PC-9 (cell line): ENCODE results near the gene DNM1. TPM values are rescaled to one million over a fixed set of nuclear protein-coding genes. Genes with fewer than 3 reads are reported as not detected.

Experiments used
- BruUV-seq: library from RNA; stranded (reverse); fragments of 400-500 nt; replicated peaks from 2 replicates; lab custom pipeline; 2021; lab: Mats Ljungman, UMichigan
- CTCF ChIA-PET: fragments of 300-600 bp; sonication (Branson Sonifier 250); formaldehyde crosslinking; loops from one replicate; lab custom pipeline; 2022; ENCODE audit warnings: antibody characterized with exemption; lab: Charles Lee
- POLR2A ChIA-PET: fragments of 300-600 bp; sonication (Branson Sonifier 250); formaldehyde crosslinking; loops from one replicate; lab custom pipeline; 2022; ENCODE audit warnings: antibody characterized with exemption; ENCODE audit not compliant: unreplicated experiment; lab: Charles Lee
- DNase-seq, 2 experiments: peaks; one replicate each; pipeline versions ENCODE4 v3.0.0 to v3.0.0-alpha.2; 2015 to 2022; ENCODE audit warnings: mixed read lengths in 1 of 2
- H2AFZ ChIP-seq: fragments of 200-600 bp; sonication (generic); 2 replicates; pipeline ENCODE4 v1.8.1; 2017; ENCODE audit warnings: antibody characterized with exemption
- H3F3A ChIP-seq: fragments of 200-600 bp; sonication (generic); 2 replicates; pipeline ENCODE4 v1.8.1; 2017; ENCODE audit warnings: antibody characterized with exemption, mild to moderate bottlenecking, low read depth; ENCODE audit not compliant: insufficient read depth
- H3K27ac ChIP-seq: fragments of 200-600 bp; sonication (generic); 2 replicates; pipeline ENCODE4 v1.6.1; 2016; ENCODE audit warnings: mixed run types
- H3K27me3 ChIP-seq: fragments of 200-600 bp; sonication (generic); 2 replicates; pipeline ENCODE4 v1.6.1; 2016; ENCODE audit warnings: low read depth, mixed run types; ENCODE audit not compliant: insufficient read depth
- H3K36me3 ChIP-seq: fragments of 200-600 bp; sonication (generic); 2 replicates; pipeline ENCODE4 v1.6.1; 2016; ENCODE audit warnings: low read depth, mixed run types
- H3K4me1 ChIP-seq: fragments of 200-600 bp; sonication (generic); replicated peaks from 2 replicates; pipeline ENCODE4 v1.6.1; 2016; ENCODE audit warnings: mixed run types; ENCODE audit not compliant: insufficient read depth
- H3K4me2 ChIP-seq: fragments of 200-600 bp; sonication (generic); 2 replicates; pipeline ENCODE4 v1.6.1; 2017; ENCODE audit warnings: mixed run types
- H3K4me3 ChIP-seq: fragments of 200-600 bp; sonication (generic); 2 replicates; pipeline ENCODE4 v1.6.1; 2016; ENCODE audit warnings: mixed run types
- H3K79me2 ChIP-seq: fragments of 200-600 bp; sonication (generic); 2 replicates; pipeline ENCODE4 v1.6.1; 2017; ENCODE audit warnings: low read depth, mixed run types
- H3K9me2 ChIP-seq: fragments of 200-600 bp; sonication (generic); 2 replicates; pipeline ENCODE4 v1.8.1; 2017; ENCODE audit warnings: mild to moderate bottlenecking; ENCODE audit not compliant: insufficient read depth
- H3K9me3 ChIP-seq: fragments of 200-600 bp; sonication (generic); 2 replicates; pipeline ENCODE4 v1.8.1; 2016; ENCODE audit warnings: low read depth; ENCODE audit not compliant: insufficient read depth
- H4K20me1 ChIP-seq: fragments of 200-600 bp; sonication (generic); 2 replicates; pipeline ENCODE4 v1.8.1; 2017; ENCODE audit not compliant: insufficient read depth
- CTCF ChIP-seq: fragments of 200-600 bp; sonication (generic); conservative IDR thresholded peaks from 2 replicates; pipeline ENCODE4 v1.6.1; 2017; ENCODE audit warnings: mixed run types, antibody characterized with exemption, mild to moderate bottlenecking, moderate library complexity
- EZH2 ChIP-seq: fragments of 200-600 bp; sonication (generic); IDR thresholded peaks from 2 replicates; pipeline ENCODE4 v1.8.0; 2017; ENCODE audit warnings: antibody characterized with exemption, low read depth
- intact Hi-C: fragments of 100-400 bp; cut with micrococcal nuclease; formaldehyde crosslinking; loops from one replicate; pipeline ENCODE4 v1.10.0; 2022; ENCODE audit not compliant: unreplicated experiment
- total RNA-seq: library from RNA; stranded (reverse); gene quantifications from 2 replicates; pipeline ENCODE4 v1.2.3, GENCODE V29; 2021

DNM1 gene
- total RNA-seq, 1 experiment from 2014 or later: 134 TPM

DNA sequence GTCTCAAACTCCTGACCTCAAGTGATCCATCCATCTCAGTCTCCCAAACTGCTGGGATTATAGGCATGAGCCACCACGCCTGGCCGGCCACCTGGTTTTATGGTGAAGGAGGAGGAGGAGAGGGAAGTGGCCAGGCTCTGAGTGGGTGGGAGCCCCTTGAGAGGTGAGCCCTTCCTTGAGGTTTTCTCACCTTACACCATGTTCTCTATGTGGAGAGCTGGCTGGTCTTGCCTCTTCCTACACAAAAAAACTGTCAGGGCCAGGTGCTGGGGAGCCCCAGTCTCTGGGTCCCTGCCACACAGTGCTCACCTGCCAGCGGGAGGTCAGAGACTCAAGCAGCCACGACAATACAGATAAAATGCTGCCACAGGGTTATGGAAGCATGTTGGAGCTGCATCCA lies 91.0 kb downstream of the DNM1 start:
- no TSS peak for BruUV-seq
- Histone ChIP-seq H3K27me3 (no peaks in the 10 kb centered on the region), H3K9me3 (no peaks in the 10 kb centered on the region), H3K27ac (no peak overlapping the region), H3K4me3 (no peak overlapping the region), H3K4me2 (no peak overlapping the region), H3K9me2 (no peaks in the 10 kb centered on the region), H3K79me2 (peaks cover 6% of the 10 kb centered on the region), H3K36me3 (no peaks in the 10 kb centered on the region), H3F3A (peaks cover 41% of the 10 kb centered on the region), H3K4me1 (peaks cover 41% of the 10 kb centered on the region), H2AFZ (no peak overlapping the region), H4K20me1 (no peaks in the 10 kb centered on the region)
- CTCF ChIA-PET: interaction anchor here (1.7 kb wide), 1 partner anchor 125 kb away, joined by 5 read pairs; no protein-coding TSS in a partner anchor
- POLR2A ChIA-PET: interaction anchor here (0.6 kb wide), 2 partner anchors 330 to 1731 kb away, joined by 6 to 27 read pairs; no protein-coding TSS in a partner anchor
- no peak for DNase-seq
- intact Hi-C loops: loop anchor here (2.0 kb wide), 1 partner anchor 211 kb away; the partner anchor contains the start of gene GLE1
- TF ChIP-seq EZH2 (no peak), CTCF (no peak)

DNA sequence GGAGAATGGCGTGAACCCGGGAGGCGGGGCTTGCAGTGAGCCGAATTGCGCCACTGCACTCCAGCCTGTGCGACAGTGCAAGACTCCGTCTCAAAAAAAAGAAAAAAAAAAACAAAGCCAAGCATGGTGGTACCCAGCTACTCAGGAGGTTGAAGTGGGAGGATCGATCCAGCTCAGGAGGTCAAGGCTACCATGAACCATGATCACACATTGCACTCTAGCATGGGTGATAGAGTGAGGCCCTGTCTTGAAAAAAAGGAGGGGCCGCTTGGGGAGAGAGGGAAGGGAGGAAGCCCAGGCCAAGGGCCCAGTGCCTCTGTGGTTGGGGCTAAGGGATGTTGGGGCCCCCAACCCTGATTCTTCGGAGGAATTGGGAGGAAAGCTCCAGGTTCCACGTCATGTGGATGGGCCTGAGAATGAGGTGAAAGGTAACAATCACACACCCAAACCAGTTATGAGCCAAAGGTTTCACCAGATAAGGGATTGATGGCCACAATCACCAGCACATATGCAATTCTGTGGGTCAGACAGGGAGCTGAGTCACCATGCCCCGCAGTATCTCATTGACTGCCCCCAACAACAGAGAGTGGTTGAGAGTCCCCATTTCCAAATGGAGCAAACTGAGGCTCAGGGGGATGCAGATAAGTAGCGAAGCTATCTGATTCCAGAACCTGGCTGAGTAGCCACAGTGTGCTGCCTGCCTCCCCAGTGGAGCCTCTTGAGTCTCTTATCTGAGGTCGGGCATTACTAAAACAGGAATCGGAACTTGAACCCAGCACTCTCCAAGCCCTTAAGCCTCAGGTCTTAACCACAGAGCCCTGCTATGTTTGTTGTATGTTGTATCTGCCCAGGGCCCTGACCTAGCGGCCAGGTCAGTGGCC lies 93.4 kb downstream of the DNM1 start:
- Histone ChIP-seq H3K4me1 (peaks cover 56% of the 10 kb centered on the region), H3K27me3 (no peaks in the 10 kb centered on the region), H3K9me3 (no peaks in the 10 kb centered on the region), H3K27ac (peak overlapping the region; percentile 97), H4K20me1 (no peaks in the 10 kb centered on the region), H3K36me3 (no peaks in the 10 kb centered on the region), H3K4me2 (peak overlapping the region; percentile 74), H3K79me2 (peaks cover 6% of the 10 kb centered on the region), H3K4me3 (no peak overlapping the region), H3K9me2 (no peaks in the 10 kb centered on the region), H3F3A (peaks cover 51% of the 10 kb centered on the region), H2AFZ (no peak overlapping the region)
- TF ChIP-seq EZH2 (no peak), CTCF (no peak)
- no TSS peak for BruUV-seq
- POLR2A ChIA-PET: interaction anchor here (0.5 kb wide), 1 partner anchor 45 kb away, joined by 7 read pairs; no protein-coding TSS in a partner anchor
- intact Hi-C loops: loop anchor here (5.0 kb wide), 2 partner anchors 261 to 341 kb away; no protein-coding TSS in a partner anchor
- CTCF ChIA-PET: interaction anchor here (0.6 kb wide), 2 partner anchors 11 to 67 kb away, joined by 3 to 4 read pairs; no protein-coding TSS in a partner anchor
- peak in 1 of 2 experiments; percentile 78 for DNase-seq

DNA sequence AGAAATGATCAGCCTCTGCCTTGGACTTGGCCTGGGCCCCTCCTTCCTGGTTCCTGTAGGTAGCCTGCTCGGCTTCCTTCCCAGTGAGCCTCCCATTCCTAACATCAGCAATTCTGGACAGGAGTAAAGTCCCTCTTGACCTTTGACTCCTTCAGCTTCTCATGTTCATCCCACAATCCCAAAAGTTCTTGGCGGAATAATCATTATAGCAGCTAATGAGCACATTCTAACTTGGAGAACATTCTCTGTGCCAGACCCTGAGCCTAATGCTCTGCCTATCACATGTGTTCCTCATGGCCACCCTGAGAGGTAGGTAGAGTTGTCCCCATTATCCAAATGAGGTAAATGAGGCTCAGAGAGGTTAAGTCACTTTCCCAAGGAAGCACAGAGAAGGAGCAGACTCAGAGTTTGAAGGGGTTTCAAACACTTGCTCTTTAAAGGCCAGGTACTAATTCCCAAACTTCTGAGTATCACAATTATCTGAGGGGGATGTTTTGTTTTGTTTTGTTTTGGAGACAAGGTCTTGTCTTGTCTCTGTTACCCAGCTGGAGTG lies 94.1 kb downstream of the DNM1 start:
- intact Hi-C loops: loop anchor here (5.0 kb wide), 2 partner anchors 260 to 340 kb away; no protein-coding TSS in a partner anchor
- no peaks in the 10 kb centered on the region for H3K9me3 ChIP-seq
- peak overlapping the region; percentile 74 for H3K4me2 ChIP-seq
- H2AFZ ChIP-seq: no peak overlapping the region
- H3K9me2 ChIP-seq: no peaks in the 10 kb centered on the region
- CTCF ChIA-PET: interaction anchor here (0.6 kb wide), 1 partner anchor 10 kb away, joined by 4 read pairs; no protein-coding TSS in a partner anchor
- H3K27me3 ChIP-seq: no peaks in the 10 kb centered on the region
- no peak for DNase-seq
- no peaks in the 10 kb centered on the region for H4K20me1 ChIP-seq
- BruUV-seq: no TSS peak
- H3K36me3 ChIP-seq: no peaks in the 10 kb centered on the region
- H3K79me2 ChIP-seq: peaks cover 6% of the 10 kb centered on the region
- no peak for TF ChIP-seq EZH2
- TF ChIP-seq CTCF: no peak
- peaks cover 50% of the 10 kb centered on the region for H3F3A ChIP-seq
- no peak overlapping the region for H3K4me3 ChIP-seq
- H3K27ac ChIP-seq: peak overlapping the region; percentile 97
- POLR2A ChIA-PET: interaction anchor here (0.5 to 0.6 kb wide), 2 partner anchors 16 to 45 kb away, joined by 5 to 7 read pairs; no protein-coding TSS in a partner anchor
- H3K4me1 ChIP-seq: peaks cover 56% of the 10 kb centered on the region
